Mesendoderm (in vitro differentiated cells): Measurements from ENCODE around the gene PGAP6.

Experiments used
- DNase-seq: peaks from one replicate; pipeline ENCODE4 v3.0.0; 2013
- H2AK5ac ChIP-seq: 2 replicates; pipeline ENCODE4 v1.6.1; 2013; ENCODE audit warnings: low read length, inconsistent platforms
- H2BK120ac ChIP-seq: 2 replicates; pipeline ENCODE4 v1.6.1; 2013; ENCODE audit warnings: low read depth, mild to moderate bottlenecking, low read length, moderate library complexity, mixed read lengths
- H2BK15ac ChIP-seq: replicated peaks from 2 replicates; pipeline ENCODE4 v1.6.1; 2013; ENCODE audit warnings: low read depth, mild to moderate bottlenecking, moderate library complexity
- H2BK5ac ChIP-seq: 2 replicates; pipeline ENCODE4 v1.6.1; 2013; ENCODE audit warnings: low read length, inconsistent platforms
- H3K18ac ChIP-seq: 2 replicates; pipeline ENCODE4 v1.6.1; 2013; ENCODE audit warnings: mild to moderate bottlenecking, low read length, mixed read lengths
- H3K23ac ChIP-seq: one replicate; pipeline ENCODE4 v1.6.1; 2013; ENCODE audit warnings: low read length
- H3K27ac ChIP-seq: 2 replicates; pipeline ENCODE4 v1.5.1; 2013; ENCODE audit warnings: low read depth, mild to moderate bottlenecking, inconsistent platforms, low read length, moderate library complexity
- H3K27me3 ChIP-seq: 2 replicates; pipeline ENCODE4 v1.6.1; 2013; ENCODE audit warnings: low read length, control low read depth, mild to moderate bottlenecking, inconsistent platforms; ENCODE audit not compliant: insufficient read depth, poor library complexity
- H3K36me3 ChIP-seq: 2 replicates; pipeline ENCODE4 v1.6.1; 2013; ENCODE audit warnings: low read length, inconsistent platforms; ENCODE audit not compliant: control insufficient read depth, insufficient read depth
- H3K4ac ChIP-seq: one replicate; pipeline ENCODE4 v1.6.1; 2013; ENCODE audit warnings: low read depth, mild to moderate bottlenecking, low read length, moderate library complexity
- H3K4me1 ChIP-seq: 2 replicates; pipeline ENCODE4 v1.6.1; 2013; ENCODE audit warnings: low read depth, low read length, inconsistent platforms; ENCODE audit not compliant: control insufficient read depth
- H3K4me2 ChIP-seq: 2 replicates; pipeline ENCODE4 v1.6.1; 2013; ENCODE audit warnings: low read length
- H3K4me3 ChIP-seq: 2 replicates; pipeline ENCODE4 v1.5.1; 2013; ENCODE audit warnings: mild to moderate bottlenecking, low read length
- H3K56ac ChIP-seq: one replicate; pipeline ENCODE4 v1.6.1; 2013; ENCODE audit warnings: low read length
- H3K79me1 ChIP-seq: 2 replicates; pipeline ENCODE4 v1.6.1; 2013; ENCODE audit warnings: low read length, inconsistent platforms
- H3K79me2 ChIP-seq: 2 replicates; pipeline ENCODE4 v1.6.1; 2013; ENCODE audit warnings: mild to moderate bottlenecking, low read length; ENCODE audit not compliant: control insufficient read depth, insufficient read depth
- H3K9ac ChIP-seq: 2 replicates; pipeline ENCODE4 v1.6.1; 2013; ENCODE audit warnings: low read length, inconsistent platforms
- H4K5ac ChIP-seq: one replicate; pipeline ENCODE4 v1.6.1; 2013; ENCODE audit warnings: low read length
- H4K8ac ChIP-seq: one replicate; pipeline ENCODE4 v1.6.1; 2013; ENCODE audit warnings: low read depth, mild to moderate bottlenecking, control low read depth, low read length, moderate library complexity
- WGBS: extraction: QIAGEN DNeasy Blood & Tissue Kit; methylation state at CpG from one replicate; pipeline ENCODE4 v1.1.7; 2013; ENCODE audit warnings: low lambda C conversion rate, missing lambda C conversion rate; ENCODE audit not compliant: insufficient coverage; ENCODE audit errors: extremely low coverage; 5-methylcytosine and 5-hydroxymethylcytosine counted together

The PGAP6 gene

DNA sequence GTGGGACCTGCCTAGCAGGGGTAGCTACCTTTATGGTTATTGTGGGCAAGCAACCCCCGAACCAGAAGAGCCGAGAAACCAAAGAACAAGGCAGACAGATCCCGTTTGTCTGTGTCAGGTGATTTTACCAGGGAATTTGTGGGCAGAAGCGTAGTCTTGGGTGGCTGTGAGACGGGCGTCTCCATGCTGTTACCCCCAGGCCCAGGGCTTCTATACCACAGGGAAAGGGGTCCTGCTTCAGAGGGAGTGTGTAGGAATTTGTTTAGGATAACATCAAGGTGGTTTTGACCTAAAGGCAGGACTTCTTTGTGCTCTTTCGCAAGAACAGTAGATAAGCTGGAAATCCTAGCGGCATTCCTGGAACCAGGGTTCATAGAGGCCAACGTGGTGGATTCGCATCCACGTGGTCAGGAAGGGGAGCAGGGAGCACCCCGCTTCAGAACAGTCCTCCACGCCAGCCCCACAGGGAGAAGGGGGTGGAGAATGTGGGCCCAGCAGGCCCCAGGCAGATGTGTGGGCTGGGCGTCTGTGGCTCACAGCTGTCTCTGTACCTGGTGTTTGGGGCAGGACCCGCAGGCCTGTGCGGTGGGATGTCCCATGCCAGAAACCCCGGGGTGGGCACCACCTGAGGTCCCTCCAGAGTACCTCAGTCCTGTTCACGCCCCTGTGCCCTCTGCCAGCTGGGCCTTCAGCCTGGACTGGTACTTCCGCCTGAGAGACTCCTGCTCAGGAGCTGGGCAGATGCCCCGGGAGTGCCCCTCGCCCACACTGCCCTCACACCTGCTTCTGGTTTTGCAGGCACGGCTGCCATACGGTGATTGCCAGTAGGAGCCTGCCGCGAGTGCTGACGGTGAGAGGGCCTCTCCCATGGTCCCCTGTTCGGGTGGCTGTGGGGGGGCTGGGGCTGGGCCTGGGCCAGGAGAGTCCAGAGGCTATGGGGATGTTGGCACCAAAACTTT, 24.0 kb upstream of the PGAP6 start:
- H3K9ac ChIP-seq: no peak overlapping the region
- no peak overlapping the region for H2AK5ac ChIP-seq
- H3K27me3 ChIP-seq: no peaks in the 10 kb centered on the region
- no peak overlapping the region for H3K4ac ChIP-seq
- no peak overlapping the region for H3K18ac ChIP-seq
- H4K8ac ChIP-seq: no peak overlapping the region
- WGBS: no CpG with 5 or more reads among the region's 27 CpGs
- no peak overlapping the region for H3K56ac ChIP-seq
- no peaks in the 10 kb centered on the region for H3K79me2 ChIP-seq
- no peak overlapping the region for H3K4me3 ChIP-seq
- H2BK15ac ChIP-seq: no peak overlapping the region
- no peak overlapping the region for H4K5ac ChIP-seq
- no peak overlapping the region for H3K23ac ChIP-seq
- H3K36me3 ChIP-seq: no peaks in the 10 kb centered on the region
- no peak overlapping the region for H2BK120ac ChIP-seq
- H3K4me2 ChIP-seq: no peak overlapping the region
- no peak overlapping the region for H2BK5ac ChIP-seq
- H3K4me1 ChIP-seq: no peaks in the 10 kb centered on the region
- H3K79me1 ChIP-seq: no peaks in the 10 kb centered on the region
- no peak overlapping the region for H3K27ac ChIP-seq
- DNase-seq: no peak

DNA sequence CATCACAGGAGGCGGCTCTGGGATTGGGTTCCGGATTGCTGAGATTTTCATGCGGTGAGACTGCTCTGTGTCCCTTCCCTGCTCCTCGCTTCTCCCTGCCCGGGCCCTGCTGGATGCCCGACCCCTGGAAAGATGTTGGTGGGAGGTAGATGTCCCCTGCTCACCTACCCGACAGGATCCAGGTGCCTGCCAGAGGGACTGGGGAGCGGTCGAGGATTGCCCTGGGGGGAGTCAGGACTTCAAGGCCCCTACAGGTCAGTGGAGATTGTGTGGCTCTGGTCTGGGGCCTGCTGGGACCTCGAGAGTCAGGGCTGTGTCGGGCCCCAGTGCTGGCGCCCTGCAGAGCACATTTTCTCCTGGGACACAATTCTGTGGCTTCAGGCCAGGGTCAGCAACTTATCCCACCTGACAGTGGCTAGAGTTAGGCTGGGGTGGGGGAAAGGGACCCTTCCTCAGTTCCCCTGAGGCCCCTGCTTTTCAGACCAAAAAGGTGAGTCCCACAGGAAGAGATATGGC, 23.3 kb upstream of the PGAP6 start:
- no peak overlapping the region for H3K4me2 ChIP-seq
- H3K4me1 ChIP-seq: no peaks in the 10 kb centered on the region
- no peak overlapping the region for H3K56ac ChIP-seq
- no peak overlapping the region for H4K8ac ChIP-seq
- H3K23ac ChIP-seq: no peak overlapping the region
- no peak overlapping the region for H2AK5ac ChIP-seq
- H2BK15ac ChIP-seq: no peak overlapping the region
- WGBS: no CpG with 5 or more reads among the region's 12 CpGs
- H4K5ac ChIP-seq: no peak overlapping the region
- DNase-seq: no peak
- H3K79me2 ChIP-seq: no peaks in the 10 kb centered on the region
- H3K27me3 ChIP-seq: no peaks in the 10 kb centered on the region
- H3K79me1 ChIP-seq: peaks cover under 1% of the 10 kb centered on the region
- H3K18ac ChIP-seq: no peak overlapping the region
- H3K9ac ChIP-seq: no peak overlapping the region
- no peak overlapping the region for H3K4me3 ChIP-seq
- no peak overlapping the region for H2BK120ac ChIP-seq
- H3K4ac ChIP-seq: no peak overlapping the region
- H3K36me3 ChIP-seq: peaks cover 3% of the 10 kb centered on the region
- no peak overlapping the region for H2BK5ac ChIP-seq
- H3K27ac ChIP-seq: no peak overlapping the region

GRCh38 chr16:401468-402348, 19.9 kb upstream of the PGAP6 start, which contains the start of gene DECR2:
Gene DECR2 (plus strand): TSS chr16:401885. CDS start chr16:401964, 79 bp downstream.
- peak within 1 kb of the TSS; percentile 17 for H3K18ac ChIP-seq
- no peak within 1 kb of the TSS for H4K8ac ChIP-seq
- peaks cover 7% of the 10 kb centered on the region for H3K36me3 ChIP-seq
- peak within 1 kb of the TSS; percentile 56 for H3K4me2 ChIP-seq
- peak; percentile 93 for DNase-seq
- peaks cover 9% of the 10 kb centered on the region for H3K79me1 ChIP-seq
- no peak within 1 kb of the TSS for H3K4ac ChIP-seq
- WGBS: no CpG with 5 or more reads among the region's 91 CpGs
- peak within 1 kb of the TSS; percentile 60 for H3K4me3 ChIP-seq
- no peak within 1 kb of the TSS for H2BK120ac ChIP-seq
- H3K23ac ChIP-seq: no peak within 1 kb of the TSS
- H2AK5ac ChIP-seq: no peak within 1 kb of the TSS
- no peak within 1 kb of the TSS for H2BK5ac ChIP-seq
- no peak within 1 kb of the TSS for H4K5ac ChIP-seq
- peak within 1 kb of the TSS; percentile 85 for H3K27ac ChIP-seq
- peaks cover 2% of the 10 kb centered on the region for H3K79me2 ChIP-seq
- no peaks in the 10 kb centered on the region for H3K27me3 ChIP-seq
- peak within 1 kb of the TSS; percentile 96 for H3K56ac ChIP-seq
- no peak within 1 kb of the TSS for H2BK15ac ChIP-seq
- H3K9ac ChIP-seq: peak within 1 kb of the TSS; percentile 95
- no peaks in the 10 kb centered on the region for H3K4me1 ChIP-seq

- Histone ChIP-seq H4K8ac (no peak overlapping the region), H3K27me3 (no peaks in the 10 kb centered on the region), H2BK5ac (no peak overlapping the region), H2AK5ac (no peak overlapping the region), H3K18ac (no peak overlapping the region), H3K79me1 (peaks cover 9% of the 10 kb centered on the region), H2BK120ac (no peak overlapping the region), H3K9ac (no peak overlapping the region), H3K36me3 (peaks cover 7% of the 10 kb centered on the region), H3K23ac (peak overlapping the region; percentile 80), H3K27ac (no peak overlapping the region), H4K5ac (no peak overlapping the region), H3K4me1 (no peaks in the 10 kb centered on the region), H3K4me3 (no peak overlapping the region), H2BK15ac (no peak overlapping the region), H3K4me2 (no peak overlapping the region), H3K79me2 (peaks cover 2% of the 10 kb centered on the region), H3K56ac (peak overlapping the region; percentile 64), H3K4ac (no peak overlapping the region)
- no peak for DNase-seq
- no CpG with 5 or more reads among the region's 10 CpGs for WGBS
Measured at GRCh38 chr16:400061-400591, 18.3 kb upstream of the PGAP6 start.

DNA sequence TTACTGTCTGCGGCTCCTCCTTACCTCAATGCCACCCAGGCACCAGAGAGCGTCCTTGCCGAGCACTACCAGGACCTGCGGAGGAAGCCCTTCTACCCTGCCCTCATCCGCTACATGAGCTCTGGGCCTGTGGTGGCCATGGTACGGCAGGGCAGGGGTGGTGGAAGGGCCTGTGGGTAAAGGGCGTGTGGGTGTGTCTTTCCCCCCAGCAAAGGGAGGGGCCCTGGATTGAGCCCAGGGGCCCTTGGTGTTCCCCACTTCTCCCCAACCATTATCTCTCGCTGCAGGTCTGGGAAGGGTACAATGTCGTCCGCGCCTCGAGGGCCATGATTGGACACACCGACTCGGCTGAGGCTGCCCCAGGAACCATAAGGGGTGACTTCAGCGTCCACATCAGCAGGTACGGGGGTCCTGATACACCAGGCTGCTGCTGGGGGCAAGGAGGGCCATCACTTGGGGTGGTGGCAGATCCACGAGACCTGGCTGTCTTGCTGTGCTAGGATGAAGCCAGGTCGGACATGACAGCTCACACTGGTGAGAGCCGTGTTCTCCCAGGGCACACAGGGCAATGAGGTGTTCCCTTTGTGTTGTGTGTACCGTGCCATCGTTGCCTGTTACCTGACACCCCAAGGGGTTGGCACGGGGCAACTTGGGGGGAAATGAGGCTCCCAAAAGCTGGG, 17.7 kb upstream of the PGAP6 start:
- DNase-seq: no peak
- H3K9ac ChIP-seq: no peak overlapping the region
- no peak overlapping the region for H2BK120ac ChIP-seq
- no peak overlapping the region for H4K5ac ChIP-seq
- H3K79me2 ChIP-seq: peaks cover 2% of the 10 kb centered on the region
- H3K4me2 ChIP-seq: no peak overlapping the region
- no peak overlapping the region for H4K8ac ChIP-seq
- WGBS: no CpG with 5 or more reads among the region's 22 CpGs
- no peak overlapping the region for H2BK5ac ChIP-seq
- H2BK15ac ChIP-seq: no peak overlapping the region
- H3K23ac ChIP-seq: peak overlapping the region; percentile 80
- no peak overlapping the region for H3K18ac ChIP-seq
- no peaks in the 10 kb centered on the region for H3K4me1 ChIP-seq
- no peak overlapping the region for H2AK5ac ChIP-seq
- H3K27ac ChIP-seq: no peak overlapping the region
- H3K4me3 ChIP-seq: no peak overlapping the region
- peaks cover 7% of the 10 kb centered on the region for H3K36me3 ChIP-seq
- H3K79me1 ChIP-seq: peaks cover 9% of the 10 kb centered on the region
- no peak overlapping the region for H3K4ac ChIP-seq
- peak overlapping the region; percentile 25 for H3K56ac ChIP-seq
- no peaks in the 10 kb centered on the region for H3K27me3 ChIP-seq
